Liver (tissue), 3 donors: ENCODE measurements around the gene BIRC3.

Source experiments
- EGR1 ChIP-seq, 2 donors: IDR thresholded peaks; 2 replicates each; pipeline ENCODE4 v1.6.1; 2016 to 2018; ENCODE audit warnings: antibody characterized with exemption in 2 of 2, low read depth in 2 of 2
- FOXA1 ChIP-seq: IDR thresholded peaks from 2 replicates; pipeline ENCODE4 v1.6.1; 2016; ENCODE audit warnings: antibody characterized with exemption
- GABPA ChIP-seq, 2 donors: IDR thresholded peaks in 1 of 2; conservative IDR thresholded peaks in 1 of 2; 2 replicates each; pipeline ENCODE4 v1.6.1; 2016; ENCODE audit warnings: antibody characterized with exemption in 2 of 2, mild to moderate bottlenecking in 1 of 2, moderate library complexity in 1 of 2
- JUND ChIP-seq, 2 donors: IDR thresholded peaks; 2 replicates each; pipeline ENCODE4 v1.6.1; 2016; ENCODE audit warnings: antibody characterized with exemption in 2 of 2
- RAD21 ChIP-seq, 2 donors: IDR thresholded peaks; 2 replicates each; pipeline ENCODE4 v1.6.1; 2016; ENCODE audit warnings: antibody characterized with exemption in 2 of 2, mild to moderate bottlenecking in 2 of 2
- REST ChIP-seq: IDR thresholded peaks from 2 replicates; pipeline ENCODE4 v1.6.1; 2016; ENCODE audit warnings: antibody characterized with exemption, mild to moderate bottlenecking
- RXRA ChIP-seq, 2 donors: IDR thresholded peaks; 2 replicates each; pipeline ENCODE4 v1.6.1; 2017 to 2018; ENCODE audit warnings: antibody characterized with exemption in 2 of 2, mild to moderate bottlenecking in 1 of 2
- SP1 ChIP-seq: IDR thresholded peaks from 2 replicates; pipeline ENCODE4 v1.6.1; 2018; ENCODE audit warnings: antibody characterized with exemption, mild to moderate bottlenecking
- TAF1 ChIP-seq: conservative IDR thresholded peaks from 2 replicates; pipeline ENCODE4 v1.6.1; 2016; ENCODE audit warnings: antibody characterized with exemption, mild to moderate bottlenecking
- YY1 ChIP-seq: IDR thresholded peaks from 2 replicates; pipeline ENCODE4 v1.6.1; 2016; ENCODE audit warnings: antibody characterized with exemption, mild to moderate bottlenecking
- ZBTB33 ChIP-seq: IDR thresholded peaks from 2 replicates; pipeline ENCODE4 v1.6.1; 2016; ENCODE audit warnings: antibody characterized with exemption
- TF ChIP-seq, protein P1 (sequence below): fragments of 150-350 bp; IDR thresholded peaks from 2 replicates; pipeline ENCODE4 v1.5.1; 2017; ENCODE audit warnings: improper control_type of control experiment, low read depth, low read length; ENCODE audit not compliant: missing input control
- donor health status: healthy.
- donor health status: healthy.

DNA sequence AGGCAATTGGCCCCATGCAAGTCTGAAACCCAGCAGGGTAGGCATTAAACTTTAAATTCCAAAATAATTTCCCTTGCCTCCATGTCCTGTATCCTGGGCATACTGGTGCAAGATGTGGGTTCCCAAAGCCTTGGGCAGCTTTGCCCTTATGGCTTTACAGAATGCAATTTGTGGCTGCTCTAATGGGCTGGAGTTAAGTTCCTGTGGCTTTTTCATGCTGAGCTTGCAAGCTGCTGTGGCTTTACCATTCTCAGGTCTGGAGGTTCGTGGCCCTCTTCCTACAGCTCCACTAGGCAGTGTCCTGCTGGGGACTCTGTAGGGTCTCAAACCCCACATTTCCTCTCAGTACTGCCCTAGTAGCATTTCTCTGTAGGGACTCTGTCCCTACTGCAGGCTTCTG lies 15.0 kb upstream of the BIRC3 start:
- TF ChIP-seq, protein P1, sequence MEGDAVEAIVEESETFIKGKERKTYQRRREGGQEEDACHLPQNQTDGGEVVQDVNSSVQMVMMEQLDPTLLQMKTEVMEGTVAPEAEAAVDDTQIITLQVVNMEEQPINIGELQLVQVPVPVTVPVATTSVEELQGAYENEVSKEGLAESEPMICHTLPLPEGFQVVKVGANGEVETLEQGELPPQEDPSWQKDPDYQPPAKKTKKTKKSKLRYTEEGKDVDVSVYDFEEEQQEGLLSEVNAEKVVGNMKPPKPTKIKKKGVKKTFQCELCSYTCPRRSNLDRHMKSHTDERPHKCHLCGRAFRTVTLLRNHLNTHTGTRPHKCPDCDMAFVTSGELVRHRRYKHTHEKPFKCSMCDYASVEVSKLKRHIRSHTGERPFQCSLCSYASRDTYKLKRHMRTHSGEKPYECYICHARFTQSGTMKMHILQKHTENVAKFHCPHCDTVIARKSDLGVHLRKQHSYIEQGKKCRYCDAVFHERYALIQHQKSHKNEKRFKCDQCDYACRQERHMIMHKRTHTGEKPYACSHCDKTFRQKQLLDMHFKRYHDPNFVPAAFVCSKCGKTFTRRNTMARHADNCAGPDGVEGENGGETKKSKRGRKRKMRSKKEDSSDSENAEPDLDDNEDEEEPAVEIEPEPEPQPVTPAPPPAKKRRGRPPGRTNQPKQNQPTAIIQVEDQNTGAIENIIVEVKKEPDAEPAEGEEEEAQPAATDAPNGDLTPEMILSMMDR = no peak
- TF ChIP-seq REST (no peak), RAD21 (IDR thresholded peaks at IDR 0.05) (no peak), GABPA (IDR thresholded peaks at IDR 0.05 in 1 of 2, conservative IDR thresholded peaks at IDR 0.05 in 1 of 2) (no peak), FOXA1 (no peak), EGR1 (IDR thresholded peaks at IDR 0.05; ENCODE audit: low read depth in 2 of 2) (no peak), RXRA (IDR thresholded peaks at IDR 0.05) (no peak), SP1 (no peak), YY1 (no peak), TAF1 (no peak), ZBTB33 (no peak), JUND (IDR thresholded peaks at IDR 0.05) (no peak)
